Nucleus accumbens (tissue), 56 donors: ENCODE results near the gene USP5.
"Not testable (repeated sequence)": the region's sequence is repeated elsewhere in the genome, so short reads cannot be mapped to it uniquely, and the experiment has no call there.

Experiments used
- DNase-seq, 56 donors: peaks; one replicate each; lab custom pipeline; 2025; lab: John Stamatoyannopoulos, UW

USP5 gene

GRCh38 chr12:6905414-6906040 is 53.6 kb downstream of the USP5 start:
- no peak for DNase-seq

GRCh38 chr12:6908141-6908540 is 56.2 kb downstream of the USP5 start:
- DNase-seq = not testable (repeated sequence)

GRCh38 chr12:6909421-6910145 is 57.6 kb downstream of the USP5 start:
- DNase-seq = no peak

GRCh38 chr12:6912164-6912935 is 60.4 kb downstream of the USP5 start:
- no peak for DNase-seq

- peak; percentile 23 to 91 (median 77) for DNase-seq
Measured at GRCh38 chr12:6914246-6914946, 62.4 kb downstream of the USP5 start, which contains the start of gene ENO2. Gene ENO2, plus strand, starts transcription at chr12:6914580. Its CDS starts 1,253 bp downstream, at chr12:6915833.

GRCh38 chr12:6914947-6915788 is 63.2 kb downstream of the USP5 start:
- DNase-seq = peak in 9 of 56 donors; percentile 2 to 57 (median 28)

GRCh38 chr12:6915789-6916285 is 63.9 kb downstream of the USP5 start:
- DNase-seq = no peak
